Measurements from ENCODE around the gene UBXN7. TPM values are rescaled to one million over a fixed set of nuclear protein-coding genes. Genes with fewer than 3 reads are reported as not detected.

UBXN7 gene
- total and polyA plus RNA-seq, 2 of the 8 experiments (the other 6 are each of a cell fraction or from before 2014, with no cell fraction given): 18.5 to 109 TPM

- no peak overlapping the region for H2BK5ac ChIP-seq (ENCODE audit: low read depth, low read length)
- H3K27me3 ChIP-seq (replicated peaks in 1 of 4; ENCODE audit: control insufficient read depth in 3 of 4, extremely low read depth in 1 of 4, insufficient read depth in 3 of 4, low read length in 3 of 4): no peaks in the 10 kb centered on the region
- FAIRE-seq (no peak), DNase-seq (ENCODE audit: low read depth in 1 of 2, low spot score in 2 of 2) (peak in 1 of 2 experiments; percentile 1)
- CTCF ChIA-PET (ENCODE audit: partially characterized antibody): interaction anchor here (1.3 to 1.5 kb wide), 2 partner anchors 21 to 91 kb away, joined by 3 to 4 read pairs; no protein-coding TSS in a partner anchor
- H3K4me3 ChIP-seq (ENCODE audit: extremely low read depth in 1 of 4, insufficient read depth in 2 of 4, low read depth in 3 of 4, low read length in 4 of 4): no peak overlapping the region
- no peak overlapping the region for H2BK15ac ChIP-seq (ENCODE audit: low read length)
- H3K79me1 ChIP-seq (ENCODE audit: low read depth, low read length): no peaks in the 10 kb centered on the region
- no peak overlapping the region for H4K91ac ChIP-seq (replicated peaks; ENCODE audit: insufficient read length, low read length)
- no peak overlapping the region for H3K14ac ChIP-seq (ENCODE audit: insufficient read length)
- H3K23ac ChIP-seq (ENCODE audit: insufficient read length): no peak overlapping the region
- no peaks in the 10 kb centered on the region for H3K9me3 ChIP-seq (ENCODE audit: insufficient read depth in 2 of 2, low read depth in 1 of 2, low read length in 1 of 2)
- H2AK5ac ChIP-seq (ENCODE audit: low read depth, low read length): peak overlapping the region; percentile 75; the same call in 1 of the 2 replicates
- no peak overlapping the region for H2AFZ ChIP-seq (ENCODE audit: low read length)
- H2BK120ac ChIP-seq (replicated peaks; ENCODE audit: low read depth, low read length): no peak overlapping the region
- POLR2A ChIA-PET (ENCODE audit: partially characterized antibody): no interaction called here
- H3K36me3 ChIP-seq (ENCODE audit: control insufficient read depth in 2 of 4, insufficient read depth in 4 of 4, low read length in 3 of 4): peaks cover 0 to 4% (median 2%) of the 10 kb centered on the region in 4 experiments; a peak in 3 of 8 replicates
- H2BK12ac ChIP-seq (ENCODE audit: low read depth, low read length): no peak overlapping the region
- no peaks in the 10 kb centered on the region for H3K23me2 ChIP-seq (ENCODE audit: low read depth, low read length)
- H4K5ac ChIP-seq (ENCODE audit: insufficient read length, low read depth, low read length): no peak overlapping the region
- TF ChIP-seq TAF1 (IDR thresholded peaks at IDR 0.05; ENCODE audit: low read depth, low read length) (no peak), CTBP2 (IDR thresholded peaks at IDR 0.05; ENCODE audit: borderline replicate concordance, insufficient read depth, insufficient read length, low read length) (no peak), TBP (IDR thresholded peaks at IDR 0.05; ENCODE audit: low read depth, low read length) (no peak), BCL11A (IDR thresholded peaks at IDR 0.05; ENCODE audit: low read depth in 2 of 2, low read length in 2 of 2) (no peak), SRF (IDR thresholded peaks at IDR 0.05; ENCODE audit: low read depth, low read length) (no peak), ATF3 (IDR thresholded peaks at IDR 0.05; ENCODE audit: insufficient read depth, low read depth, low read length) (no peak), JUN (IDR thresholded peaks at IDR 0.05; ENCODE audit: low read depth, low read length) (no peak), CBX8 (IDR thresholded peaks at IDR 0.05; ENCODE audit: borderline replicate concordance, low read depth, low read length) (no peak), RFX5 (IDR thresholded peaks at IDR 0.05; ENCODE audit: borderline replicate concordance, low read depth, low read length) (no peak), SIRT6 (IDR thresholded peaks at IDR 0.05; ENCODE audit: low read length) (no peak), NANOG (IDR thresholded peaks at IDR 0.05; ENCODE audit: insufficient read depth, low read depth, low read length, poor library complexity, severe bottlenecking) (no peak), CBX5 (IDR thresholded peaks at IDR 0.05; ENCODE audit: low read depth, low read length) (no peak), SUZ12 (IDR thresholded peaks at IDR 0.05; ENCODE audit: low read length) (no peak), POU5F1 (IDR thresholded peaks at IDR 0.05; ENCODE audit: low read depth, low read length) (no peak)
- no peaks in the 10 kb centered on the region for H3K79me2 ChIP-seq (ENCODE audit: control insufficient read depth in 1 of 2, insufficient read depth in 2 of 2, low read length in 2 of 2)
- no peak overlapping the region for H3K4me2 ChIP-seq (ENCODE audit: insufficient read depth in 1 of 2, low read depth in 2 of 2, low read length in 2 of 2)
- H3K27ac ChIP-seq (ENCODE audit: low read depth, low read length): no peak overlapping the region
- H3K4ac ChIP-seq (replicated peaks; ENCODE audit: insufficient read length, low read depth, low read length): no peak overlapping the region
- H3K56ac ChIP-seq (replicated peaks; ENCODE audit: insufficient read length, low read depth, low read length): no peak overlapping the region
- H4K20me1 ChIP-seq (replicated peaks in 1 of 2; ENCODE audit: control insufficient read depth in 1 of 2, insufficient read depth in 2 of 2, low read length in 2 of 2): peaks cover 0 to 3% of the 10 kb centered on the region in 2 experiments
- WGBS, 2 experiments (ENCODE audit: extremely low coverage in 1 of 2, insufficient coverage in 1 of 2, insufficient read length in 1 of 2, insufficient replicate concordance in 2 of 2, low coverage in 1 of 2, low lambda C conversion rate in 2 of 2, missing lambda C conversion rate in 1 of 2): 91% methylated on average over 4 of the region's 4 CpGs; no CpG with 5 or more reads in 1 of the 2 experiments
- no peak overlapping the region for H3K9ac ChIP-seq (replicated peaks in 1 of 4; ENCODE audit: extremely low read depth in 1 of 4, low read depth in 3 of 4, low read length in 3 of 4)
- H4K8ac ChIP-seq (ENCODE audit: extremely low read depth, insufficient read depth, low read length): no peak overlapping the region
- no peaks in the 10 kb centered on the region; a peak in 1 of 7 replicates for H3K4me1 ChIP-seq (replicated peaks in 1 of 4; ENCODE audit: control insufficient read depth in 3 of 4, insufficient read depth in 4 of 4, low read length in 3 of 4)
- H2BK20ac ChIP-seq (ENCODE audit: low read length): no peak overlapping the region
- H3K18ac ChIP-seq (ENCODE audit: extremely low read depth, low read length): no peak overlapping the region
These were observed 87.6 kb downstream of the UBXN7 start for GRCh38 chr3:196344663-196345062.

Measured in H1 (cell line).